NT2/D1 (cell line): ENCODE data around the gene NRCAM.

Experiments used
- DNase-seq: peaks from one replicate; pipeline ENCODE4 v3.0.0-alpha.2; 2011; ENCODE audit warnings: low read depth, low spot score
- H3K27me3 ChIP-seq: 2 replicates; pipeline ENCODE4 v1.6.0; 2011; ENCODE audit warnings: mild to moderate bottlenecking; ENCODE audit not compliant: insufficient read length, insufficient read depth
- H3K36me3 ChIP-seq: 2 replicates; pipeline ENCODE4 v1.6.1; 2011; ENCODE audit warnings: mild to moderate bottlenecking, low read length, mixed read lengths; ENCODE audit not compliant: insufficient read depth, insufficient read length
- H3K4me1 ChIP-seq: 2 replicates; pipeline ENCODE4 v1.5.1; 2011; ENCODE audit not compliant: insufficient read depth, insufficient read length
- H3K4me3 ChIP-seq: 2 replicates; pipeline ENCODE4 v1.5.1; 2011; ENCODE audit warnings: low read depth; ENCODE audit not compliant: insufficient read length
- H3K9ac ChIP-seq: 2 replicates; pipeline ENCODE4 v1.6.0; 2011; ENCODE audit warnings: low read depth; ENCODE audit not compliant: insufficient read length
- H3K9me3 ChIP-seq: 2 replicates; pipeline ENCODE4 v1.5.1; 2011; ENCODE audit warnings: mild to moderate bottlenecking, low read length; ENCODE audit not compliant: insufficient read depth
- SUZ12 ChIP-seq: IDR thresholded peaks from 2 replicates; pipeline ENCODE4 v1.6.1; 2011; ENCODE audit not compliant: insufficient read length, insufficient read depth; ENCODE audit errors: extremely low read depth
- YY1 ChIP-seq: IDR thresholded peaks from 2 replicates; pipeline ENCODE4 v1.6.1; 2011; ENCODE audit not compliant: insufficient read length, insufficient read depth
- ZNF274 ChIP-seq: IDR thresholded peaks from 2 replicates; pipeline ENCODE4 v1.6.1; 2011; ENCODE audit warnings: mild to moderate bottlenecking, low read depth, low read length

The NRCAM gene

DNA sequence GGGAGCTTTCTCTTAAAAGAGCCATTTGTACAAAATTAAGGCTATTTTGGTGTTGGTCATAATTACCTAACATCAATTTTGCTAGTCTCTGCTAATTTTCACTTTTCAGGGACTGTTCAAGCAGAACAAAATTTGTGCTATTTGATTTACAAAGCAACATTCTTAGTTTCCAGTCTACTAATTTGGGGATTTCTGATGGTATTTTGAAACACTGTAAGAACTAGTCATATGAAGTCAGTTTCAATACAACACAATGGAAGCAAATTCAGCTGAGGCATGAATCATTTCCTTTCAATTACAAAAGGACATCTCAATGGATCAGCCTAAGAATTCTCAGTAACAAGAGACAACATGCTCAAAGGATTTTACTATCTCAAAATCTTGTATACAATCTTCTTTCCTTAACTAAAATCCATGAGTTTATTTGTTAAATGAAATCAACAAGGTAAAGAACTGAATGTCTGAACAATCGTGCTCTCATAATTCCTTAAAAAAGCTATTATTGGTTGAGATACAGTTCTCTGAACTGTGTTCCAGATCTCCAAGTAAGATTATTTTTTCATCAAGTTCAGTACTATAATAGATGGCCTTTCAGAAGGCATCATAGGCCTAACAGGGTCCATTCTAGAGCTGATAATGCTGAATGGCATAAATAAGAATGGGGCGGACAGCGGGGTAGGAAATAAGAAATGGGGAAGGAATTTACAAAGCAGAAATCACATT lies 144.6 kb downstream of the NRCAM start:
- no peak overlapping the region for H3K9ac ChIP-seq
- TF ChIP-seq ZNF274 (no peak), YY1 (no peak), SUZ12 (no peak)
- no peaks in the 10 kb centered on the region for H3K9me3 ChIP-seq
- no peaks in the 10 kb centered on the region for H3K27me3 ChIP-seq
- no peaks in the 10 kb centered on the region for H3K36me3 ChIP-seq
- H3K4me3 ChIP-seq = no peak overlapping the region
- DNase-seq = no peak
- no peaks in the 10 kb centered on the region for H3K4me1 ChIP-seq

DNA sequence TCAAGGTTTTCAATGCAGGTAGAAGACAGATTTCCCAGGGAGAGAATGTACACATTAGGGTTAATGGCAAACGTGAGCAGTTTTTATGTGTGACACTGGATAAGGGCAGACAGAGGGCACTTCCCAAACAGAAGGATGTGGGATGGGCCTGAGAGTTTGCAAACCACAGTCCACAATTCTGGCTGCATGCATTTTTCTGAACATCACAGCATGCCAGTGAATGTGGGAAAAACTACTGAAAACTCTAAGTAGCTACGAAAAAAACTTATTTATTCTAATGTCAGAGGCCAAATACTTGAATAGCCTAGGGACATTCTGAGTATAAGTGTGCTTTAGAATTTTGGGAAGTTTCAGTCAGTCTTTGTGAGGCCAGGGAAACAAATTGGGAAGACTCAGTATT lies 145.9 kb downstream of the NRCAM start:
- Histone ChIP-seq H3K9me3 (no peaks in the 10 kb centered on the region), H3K27me3 (no peaks in the 10 kb centered on the region), H3K36me3 (no peaks in the 10 kb centered on the region), H3K4me3 (no peak overlapping the region), H3K9ac (no peak overlapping the region), H3K4me1 (no peaks in the 10 kb centered on the region)
- DNase-seq = no peak
- TF ChIP-seq YY1 (no peak), ZNF274 (no peak), SUZ12 (no peak)

DNA sequence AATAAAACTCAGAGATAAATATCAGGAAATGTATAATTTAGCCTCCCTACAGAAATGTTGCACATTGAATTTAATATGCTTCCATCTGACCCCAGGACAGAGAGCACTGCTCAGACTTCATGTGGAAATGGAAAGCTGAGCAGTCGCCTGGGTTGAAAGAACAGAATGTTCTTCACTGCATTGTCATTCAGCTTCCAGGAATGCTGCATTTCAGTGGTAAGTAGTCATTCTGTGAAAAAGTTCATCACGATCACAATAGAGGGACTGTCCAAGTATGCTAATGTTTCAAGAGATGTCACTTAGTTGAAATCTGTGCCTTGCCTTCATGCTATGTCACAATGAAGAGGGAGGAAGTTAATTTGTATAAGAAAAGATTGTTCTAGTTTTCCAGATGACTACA lies 147.3 kb downstream of the NRCAM start:
- Histone ChIP-seq H3K36me3 (no peaks in the 10 kb centered on the region), H3K4me1 (no peaks in the 10 kb centered on the region), H3K4me3 (no peak overlapping the region), H3K9me3 (no peaks in the 10 kb centered on the region), H3K27me3 (no peaks in the 10 kb centered on the region), H3K9ac (no peak overlapping the region)
- no peak for TF ChIP-seq SUZ12
- no peak for TF ChIP-seq ZNF274
- TF ChIP-seq YY1 = no peak
- DNase-seq = no peak

DNA sequence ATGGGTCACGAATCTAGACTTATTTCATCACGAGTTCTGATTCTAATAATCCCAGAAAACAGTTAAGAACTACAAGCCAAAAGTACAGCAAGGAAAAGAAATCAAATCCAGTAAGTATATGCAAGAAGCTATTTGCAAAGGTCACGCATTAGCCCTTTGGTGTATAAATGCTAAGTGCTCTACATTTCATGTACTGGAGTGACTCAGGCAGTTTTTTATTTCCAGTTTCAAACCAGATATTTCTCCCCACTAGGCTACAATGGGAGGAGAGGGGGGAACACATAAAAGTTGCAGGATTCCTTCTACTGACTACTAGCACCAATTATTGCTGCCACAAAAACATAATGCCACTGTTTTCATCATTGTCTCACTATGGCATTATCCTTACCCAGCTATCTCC lies 148.0 kb downstream of the NRCAM start:
- TF ChIP-seq ZNF274 (no peak), YY1 (no peak), SUZ12 (no peak)
- no peak overlapping the region for H3K4me3 ChIP-seq
- no peaks in the 10 kb centered on the region for H3K27me3 ChIP-seq
- no peaks in the 10 kb centered on the region for H3K4me1 ChIP-seq
- H3K9ac ChIP-seq = no peak overlapping the region
- no peaks in the 10 kb centered on the region for H3K9me3 ChIP-seq
- no peak for DNase-seq
- no peaks in the 10 kb centered on the region for H3K36me3 ChIP-seq

GRCh38 chr7:108307595-108307994 lies 148.6 kb downstream of the NRCAM start:
- H3K9me3 ChIP-seq = no peaks in the 10 kb centered on the region
- no peak for DNase-seq
- H3K9ac ChIP-seq = no peak overlapping the region
- TF ChIP-seq ZNF274 (no peak), YY1 (no peak), SUZ12 (no peak)
- no peaks in the 10 kb centered on the region for H3K36me3 ChIP-seq
- H3K4me1 ChIP-seq = no peaks in the 10 kb centered on the region
- H3K4me3 ChIP-seq = no peak overlapping the region
- no peaks in the 10 kb centered on the region for H3K27me3 ChIP-seq

GRCh38 chr7:108307194-108307593 lies 149.0 kb downstream of the NRCAM start:
- Histone ChIP-seq H3K9me3 (no peaks in the 10 kb centered on the region), H3K36me3 (no peaks in the 10 kb centered on the region), H3K27me3 (no peaks in the 10 kb centered on the region), H3K9ac (no peak overlapping the region), H3K4me1 (no peaks in the 10 kb centered on the region), H3K4me3 (no peak overlapping the region)
- TF ChIP-seq SUZ12 (no peak), YY1 (no peak)
- DNase-seq = no peak

DNA sequence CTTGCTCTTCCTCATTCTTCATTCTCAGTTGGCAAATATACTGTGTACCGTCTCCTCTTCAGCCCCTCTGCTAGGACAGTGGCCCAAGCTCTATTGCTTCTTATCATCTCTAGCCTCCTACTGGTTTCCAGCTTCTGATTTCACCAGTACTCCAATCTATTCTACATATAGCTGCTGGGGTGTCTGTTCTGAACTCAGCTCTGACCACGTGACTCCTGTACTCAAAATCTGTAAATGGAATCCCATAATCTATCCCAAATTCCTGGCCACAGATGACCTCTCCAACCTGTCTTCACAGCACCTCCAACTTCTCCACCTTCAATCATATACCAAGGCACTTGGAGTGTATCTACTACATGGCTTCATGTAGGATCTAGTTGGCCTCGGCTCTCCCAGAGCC lies 152.9 kb downstream of the NRCAM start:
- no peaks in the 10 kb centered on the region for H3K9me3 ChIP-seq
- H3K36me3 ChIP-seq = no peaks in the 10 kb centered on the region
- H3K9ac ChIP-seq = no peak overlapping the region
- H3K4me1 ChIP-seq = no peaks in the 10 kb centered on the region
- H3K27me3 ChIP-seq = no peaks in the 10 kb centered on the region
- no peak for DNase-seq
- no peak for TF ChIP-seq ZNF274
- TF ChIP-seq YY1 = no peak
- TF ChIP-seq SUZ12 = no peak
- H3K4me3 ChIP-seq = no peak overlapping the region
